GM18870 (cell line): Measurements from ENCODE around the gene SDCCAG8.

Experiments
- ATAC-seq: cut with Tn5 transposase; IDR thresholded peaks from one replicate; pipeline ENCODE4 v1.9.1; 2021; ENCODE audit warnings: moderate library complexity; ENCODE audit not compliant: unreplicated experiment

SDCCAG8 gene

DNA sequence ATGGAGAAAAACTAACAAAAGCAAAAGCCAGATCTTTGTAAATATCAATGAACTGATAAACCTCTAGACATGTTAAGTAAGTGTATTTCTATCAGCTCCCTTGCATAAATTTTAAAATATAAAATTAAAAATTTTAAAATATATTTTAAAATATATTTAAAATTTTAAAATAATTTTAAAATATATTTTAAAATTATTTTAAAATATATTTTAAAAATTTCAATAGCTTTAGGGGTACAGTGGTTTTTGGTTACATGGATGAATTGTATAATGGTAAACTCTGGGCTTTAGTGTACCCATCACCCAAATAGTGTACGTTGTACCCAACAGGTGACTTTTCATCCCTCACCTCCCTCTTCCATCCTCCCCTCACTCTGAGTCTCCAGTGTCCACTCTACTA, 279.2 kb downstream of the SDCCAG8 start:
- no peak for ATAC-seq

DNA sequence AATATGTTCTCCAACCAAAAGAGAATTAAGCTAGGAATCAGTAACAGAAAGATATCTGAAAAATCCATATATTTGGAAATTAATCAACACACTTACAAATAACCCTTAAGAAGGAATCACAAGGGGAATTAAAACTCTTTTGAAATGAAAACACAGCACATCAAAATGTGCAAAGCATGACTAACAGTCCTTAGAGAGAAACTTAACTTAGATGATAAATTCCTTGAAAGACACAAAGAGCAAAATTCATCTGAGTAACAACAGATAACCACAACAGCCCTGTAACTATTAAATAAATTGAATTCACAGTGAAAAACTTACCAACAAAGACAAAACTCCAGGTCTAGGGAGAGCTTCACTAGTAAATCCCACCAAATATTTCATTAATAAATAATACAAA, 283.8 kb downstream of the SDCCAG8 start:
- ATAC-seq: no peak

DNA sequence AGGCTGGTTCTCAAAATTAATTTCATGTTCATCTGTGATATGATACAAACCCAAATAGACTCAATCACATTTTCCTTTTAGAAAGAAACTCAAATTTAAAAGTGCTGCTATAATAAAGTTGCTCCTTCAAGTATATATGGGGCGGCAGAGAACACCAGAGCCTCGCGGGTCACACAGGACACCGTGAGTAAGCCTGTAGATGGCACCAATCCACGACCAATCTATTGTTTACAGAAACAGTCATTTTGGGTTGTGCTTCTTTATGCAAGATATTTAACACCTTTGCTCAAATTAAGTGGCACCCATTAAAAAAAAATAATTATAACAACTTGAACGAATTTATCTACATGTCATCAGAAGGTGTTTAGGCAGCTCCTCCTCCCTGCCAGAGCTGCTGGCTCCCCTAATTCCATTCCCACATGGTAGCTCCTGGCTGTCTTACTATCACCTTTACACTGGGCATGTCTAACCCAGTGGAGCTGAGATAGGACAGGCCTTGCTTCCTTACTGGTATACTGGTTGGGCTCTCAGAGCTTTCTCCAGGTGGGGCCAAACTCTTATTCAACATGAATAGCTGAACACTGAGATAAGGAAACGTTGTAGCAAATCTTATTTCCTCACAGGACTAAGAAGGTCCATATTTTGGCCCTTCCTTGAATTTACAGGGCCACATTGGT, 287.0 kb downstream of the SDCCAG8 start:
- ATAC-seq: no peak

DNA sequence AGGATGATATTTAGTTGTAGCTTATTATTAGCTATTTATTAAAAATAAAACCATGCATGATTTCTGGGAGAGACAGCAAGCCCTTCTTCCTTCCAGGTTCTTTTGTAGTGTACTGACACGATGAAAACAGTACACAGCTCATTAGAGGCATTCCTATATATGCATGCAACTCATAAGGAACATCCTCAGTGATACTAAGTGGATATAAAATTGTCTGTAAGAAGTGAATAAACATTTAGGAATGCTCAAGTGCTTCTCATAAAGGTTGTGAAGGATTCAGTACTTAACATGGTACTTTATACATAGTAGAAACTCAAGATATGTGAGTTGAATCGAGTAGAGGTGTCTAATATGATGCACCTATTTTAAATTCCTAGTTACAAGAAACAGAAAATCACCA, 287.7 kb downstream of the SDCCAG8 start:
- ATAC-seq: no peak

DNA sequence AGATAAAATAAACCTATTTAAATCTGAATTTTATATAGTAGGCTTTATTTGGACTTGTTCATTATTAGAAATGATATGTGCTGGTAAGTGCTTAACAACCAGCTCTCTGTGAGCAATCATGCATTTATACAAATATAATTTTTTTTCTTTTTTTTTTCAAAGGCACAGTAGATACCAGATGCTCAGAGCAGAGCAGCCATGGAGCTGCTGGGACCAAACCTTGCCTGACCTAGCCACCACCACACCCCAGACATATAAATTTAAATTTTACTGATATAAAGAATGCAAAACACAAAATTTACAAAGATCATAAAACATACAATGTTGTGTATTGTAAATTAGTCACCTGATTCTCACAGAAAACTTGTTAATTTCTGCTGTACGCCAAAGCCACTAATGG, 290.6 kb downstream of the SDCCAG8 start:
- ATAC-seq: no peak

DNA sequence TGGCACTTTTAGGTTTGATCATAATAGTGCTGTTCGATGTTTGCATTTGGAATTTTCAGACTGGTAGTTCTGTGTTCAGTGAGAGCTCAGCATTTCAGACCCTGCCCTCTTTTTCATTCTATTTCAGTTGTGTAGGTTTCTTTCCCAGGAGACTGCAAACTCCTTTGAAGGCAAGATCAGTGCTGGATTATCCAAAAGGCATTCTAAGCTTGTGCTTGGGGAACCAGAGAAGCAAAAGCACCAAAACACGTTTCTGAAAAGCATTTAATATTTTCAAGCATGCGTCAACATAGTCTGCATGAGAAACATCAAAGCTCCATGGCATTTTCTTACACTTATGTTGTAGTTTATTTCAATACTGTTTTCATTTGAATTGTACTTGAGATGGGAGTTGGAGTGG, 292.1 kb downstream of the SDCCAG8 start:
- ATAC-seq: no peak

DNA sequence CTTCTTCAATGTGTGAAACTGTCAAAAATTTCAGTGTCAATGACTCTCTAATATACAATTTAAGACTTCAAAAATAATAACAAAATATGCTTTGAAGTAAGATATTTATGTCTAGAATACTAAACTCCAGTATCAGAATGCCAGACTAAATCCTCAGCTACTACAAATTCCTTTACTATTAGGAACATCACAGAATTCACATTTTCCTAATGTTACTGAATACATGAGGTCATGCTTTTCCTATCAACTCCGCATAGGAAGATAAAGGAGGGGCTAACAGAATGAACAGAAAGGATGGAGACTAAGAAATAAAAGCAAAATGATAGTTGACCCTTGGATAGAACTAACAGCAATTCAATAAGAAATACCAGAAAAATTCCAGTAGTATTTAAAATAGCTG, 292.7 kb downstream of the SDCCAG8 start:
- no peak for ATAC-seq

DNA sequence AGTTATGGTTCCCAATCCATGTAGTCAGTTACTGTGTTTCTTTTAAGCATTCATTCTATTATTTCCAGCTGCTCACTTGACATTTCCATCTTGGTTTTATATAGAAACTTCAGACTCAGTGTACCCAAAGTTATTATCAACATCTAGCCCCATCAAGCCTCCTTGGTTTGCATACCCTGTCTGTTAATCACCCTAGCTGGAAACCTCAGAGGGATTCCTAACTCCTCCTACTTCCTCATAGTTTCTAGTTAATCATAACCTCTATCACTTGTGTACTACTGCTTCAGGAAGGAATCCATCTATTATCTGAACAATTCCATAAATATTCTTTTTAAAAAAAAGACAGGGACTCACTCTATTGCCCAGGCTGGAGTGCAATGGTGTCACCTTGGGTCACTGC, 293.3 kb downstream of the SDCCAG8 start:
- ATAC-seq: no peak
